Dermis blood vessel endothelial cell (primary cell): ENCODE measurements around the gene CPNE2. TPM values are rescaled to one million over a fixed set of nuclear protein-coding genes. Genes with fewer than 3 reads are reported as not detected.

ENCODE experiments used
- DNase-seq: peaks from one replicate; pipeline ENCODE4 v3.0.0; 2010
- total RNA-seq: library from RNA; depleted of rRNA; stranded (reverse); fragments of >200 nt; gene quantifications from 2 replicates; pipeline ENCODE4 v1.2.3, GENCODE V29; 2014

Gene CPNE2
- total RNA-seq, 1 donor from 2014 or later: 73.3 TPM

GRCh38 chr16:57145046-57146021, 53.0 kb downstream of the CPNE2 start:
- DNase-seq: peak; percentile 76

GRCh38 chr16:57146040-57146647, 53.8 kb downstream of the CPNE2 start:
- DNase-seq: no peak

- DNase-seq: peak; percentile 45
Observed at GRCh38 chr16:57146735-57147134, 54.4 kb downstream of the CPNE2 start.

GRCh38 chr16:57147381-57148221, 55.2 kb downstream of the CPNE2 start:
- peak; percentile 82 for DNase-seq

- DNase-seq: no peak
Observed at GRCh38 chr16:57148481-57148880, 56.1 kb downstream of the CPNE2 start.

GRCh38 chr16:57149391-57149790, 57.0 kb downstream of the CPNE2 start:
- no peak for DNase-seq

- DNase-seq: no peak
Observed at GRCh38 chr16:57150682-57151330, 58.4 kb downstream of the CPNE2 start.

GRCh38 chr16:57151369-57151768, 59.0 kb downstream of the CPNE2 start:
- no peak for DNase-seq

GRCh38 chr16:57152096-57153093, 60.0 kb downstream of the CPNE2 start:
- no peak for DNase-seq

GRCh38 chr16:57153841-57154240, 61.5 kb downstream of the CPNE2 start:
- no peak for DNase-seq

GRCh38 chr16:57155702-57156350, 63.4 kb downstream of the CPNE2 start:
- DNase-seq: no peak

GRCh38 chr16:57156351-57156703, 63.9 kb downstream of the CPNE2 start:
- no peak for DNase-seq

- no peak for DNase-seq
Observed at GRCh38 chr16:57157533-57157932, 65.2 kb downstream of the CPNE2 start.

GRCh38 chr16:57159447-57159846, 67.1 kb downstream of the CPNE2 start:
- DNase-seq: no peak

- DNase-seq: no peak
Observed at GRCh38 chr16:57163842-57164241, 71.5 kb downstream of the CPNE2 start.

- no peak for DNase-seq
Observed at GRCh38 chr16:57165483-57165882, 73.1 kb downstream of the CPNE2 start.

GRCh38 chr16:57165938-57166337, 73.6 kb downstream of the CPNE2 start:
- no peak for DNase-seq

GRCh38 chr16:57166451-57166850, 74.1 kb downstream of the CPNE2 start:
- DNase-seq: no peak

GRCh38 chr16:57166951-57167350, 74.6 kb downstream of the CPNE2 start:
- DNase-seq: no peak

GRCh38 chr16:57167538-57167937, 75.2 kb downstream of the CPNE2 start:
- DNase-seq: no peak

- DNase-seq: peak; percentile 91
Observed at GRCh38 chr16:57167953-57168352, 75.6 kb downstream of the CPNE2 start.
